ENCODE measurements around the gene COP1. TPM values are rescaled to one million over a fixed set of nuclear protein-coding genes. Genes with fewer than 3 reads are reported as not detected.

The COP1 gene
- polyA plus RNA-seq, 2 of the 4 experiments (the other 2 are of a cell fraction) = 21.9 to 42.0 TPM

GRCh38 chr1:175914115-175914514 is 293.0 kb downstream of the COP1 start:
- POLR2A ChIA-PET = no interaction called here
- no peak overlapping the region for H3K4me3 ChIP-seq
- ATAC-seq (no peak), FAIRE-seq (no peak), DNase-seq (ENCODE audit: low read depth in 1 of 2, low spot score in 1 of 2) (no peak)
- 71% methylated on average over 2 of the region's 2 CpGs for WGBS (ENCODE audit: missing lambda C conversion rate)
- TF ChIP-seq RARB (CRISPR knock-in tag; IDR thresholded peaks at IDR 0.05) (no peak), MAFK (IDR thresholded peaks at IDR 0.05; ENCODE audit: partially characterized antibody) (peak; percentile 86)
- H3K27ac ChIP-seq = no peak overlapping the region
- CTCF ChIA-PET = no interaction called here
- H3K4me2 ChIP-seq = no peak overlapping the region
- H3K9me3 ChIP-seq = no peaks in the 10 kb centered on the region
- H3K4me1 ChIP-seq = no peaks in the 10 kb centered on the region

DNA sequence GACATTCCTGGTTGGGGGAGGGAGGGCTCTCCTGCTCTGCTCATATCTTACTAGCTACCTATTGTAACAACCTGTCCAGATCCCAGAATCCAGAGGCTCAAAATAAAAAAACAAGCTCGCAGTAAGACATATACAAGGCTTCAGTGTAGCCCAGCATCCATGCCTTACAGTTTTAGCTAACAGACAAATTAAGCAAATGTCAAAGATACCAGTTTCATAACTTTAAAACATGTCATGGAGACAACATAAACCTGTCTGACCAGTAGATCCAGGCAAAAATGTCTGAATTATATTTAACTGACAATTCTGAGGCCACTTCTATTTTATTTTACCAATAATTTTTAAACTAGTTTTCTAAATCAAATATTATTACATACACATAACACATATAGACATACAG is 295.9 kb downstream of the COP1 start:
- ChIA-PET CTCF (interaction anchor here (1.2 kb wide), 1 partner anchor 11 kb away, joined by 3 read pairs; no protein-coding TSS in a partner anchor), POLR2A (no interaction called here)
- FAIRE-seq (no peak), DNase-seq (ENCODE audit: low read depth in 1 of 2, low spot score in 1 of 2) (no peak), ATAC-seq (no peak)
- Histone ChIP-seq H3K4me1 (no peaks in the 10 kb centered on the region), H3K9me3 (no peaks in the 10 kb centered on the region), H3K4me3 (no peak overlapping the region), H3K27ac (no peak overlapping the region), H3K4me2 (no peak overlapping the region)
- TF ChIP-seq POLR2AphosphoS2 (conservative IDR thresholded peaks at IDR 0.05; ENCODE audit: low read length) (no peak), EP300 (IDR thresholded peaks at IDR 0.05) (no peak), CHD4 (IDR thresholded peaks at IDR 0.05; ENCODE audit: borderline replicate concordance) (no peak)
- 81% methylated on average over 1 of the region's 1 CpG for WGBS (ENCODE audit: missing lambda C conversion rate)

GRCh38 chr1:175906370-175906769 is 300.7 kb downstream of the COP1 start:
- DNase-seq (ENCODE audit: low read depth in 1 of 2, low spot score in 1 of 2) (no peak), FAIRE-seq (no peak), ATAC-seq (no peak)
- ChIA-PET POLR2A (no interaction called here), CTCF (interaction anchor here (1.0 kb wide), 1 partner anchor 18 kb away, joined by 3 read pairs; no protein-coding TSS in a partner anchor)
- no peak overlapping the region for H3K4me3 ChIP-seq
- TF ChIP-seq MAFK (IDR thresholded peaks at IDR 0.05; ENCODE audit: partially characterized antibody) = no peak
- TF ChIP-seq RAD21 (conservative IDR thresholded peaks at IDR 0.05 in 1 of 2, IDR thresholded peaks at IDR 0.05 in 1 of 2) = no peak
- no peak for TF ChIP-seq EHF (CRISPR knock-in tag; IDR thresholded peaks at IDR 0.05)
- TF ChIP-seq TP53 (CRISPR knock-in tag; IDR thresholded peaks at IDR 0.05) = no peak
- TF ChIP-seq ZC3H11A (IDR thresholded peaks at IDR 0.05) = no peak
- no peak for TF ChIP-seq HOXB13 (CRISPR knock-in tag; IDR thresholded peaks at IDR 0.05; ENCODE audit: low read depth)
- no peak for TF ChIP-seq CBX8 (IDR thresholded peaks at IDR 0.05)
- no peak for TF ChIP-seq POLR2AphosphoS2 (conservative IDR thresholded peaks at IDR 0.05; ENCODE audit: low read length)
- TF ChIP-seq RFX5 (IDR thresholded peaks at IDR 0.05) = no peak
- WGBS (ENCODE audit: missing lambda C conversion rate) = 83% methylated on average over 3 of the region's 3 CpGs
- no peaks in the 10 kb centered on the region for H3K4me1 ChIP-seq
- H3K4me2 ChIP-seq = no peak overlapping the region
- H3K9me3 ChIP-seq = no peaks in the 10 kb centered on the region
- H3K27ac ChIP-seq = no peak overlapping the region

- ChIA-PET POLR2A (no interaction called here), CTCF (interaction anchor here (1.1 kb wide), 1 partner anchor 750 kb away, joined by 3 read pairs; no protein-coding TSS in a partner anchor)
- Histone ChIP-seq H3K4me2 (no peak overlapping the region), H3K4me3 (no peak overlapping the region), H3K9me3 (no peaks in the 10 kb centered on the region), H3K4me1 (no peaks in the 10 kb centered on the region), H3K27ac (no peak overlapping the region)
- TF ChIP-seq ESRRA (IDR thresholded peaks at IDR 0.05; ENCODE audit: borderline replicate concordance, low read length) = no peak
- FAIRE-seq (no peak), ATAC-seq (no peak), DNase-seq (ENCODE audit: low read depth in 1 of 2, low spot score in 1 of 2) (no peak)
- WGBS (ENCODE audit: missing lambda C conversion rate) = 79% methylated on average over 3 of the region's 3 CpGs
Measured at GRCh38 chr1:175904808-175905207, 302.3 kb downstream of the COP1 start.

- POLR2A ChIA-PET = no interaction called here
- CTCF ChIA-PET = no interaction called here
- TF ChIP-seq HES2 (IDR thresholded peaks at IDR 0.05) (no peak), NPAS2 (CRISPR knock-in tag; IDR thresholded peaks at IDR 0.05; ENCODE audit: borderline replicate concordance) (no peak), ATOH8 (CRISPR knock-in tag; IDR thresholded peaks at IDR 0.05; ENCODE audit: low read depth) (no peak), NR3C1 (IDR thresholded peaks at IDR 0.05) (no peak), CHD2 (IDR thresholded peaks at IDR 0.05; ENCODE audit: low read length, partially characterized antibody) (no peak), MAFK (IDR thresholded peaks at IDR 0.05; ENCODE audit: partially characterized antibody) (no peak), EHF (CRISPR knock-in tag; IDR thresholded peaks at IDR 0.05) (no peak), RAD21 (conservative IDR thresholded peaks at IDR 0.05 in 1 of 2, IDR thresholded peaks at IDR 0.05 in 1 of 2) (no peak), CBX2 (IDR thresholded peaks at IDR 0.05; ENCODE audit: borderline replicate concordance, low read depth) (no peak), PBX3 (IDR thresholded peaks at IDR 0.05) (no peak), RFX5 (IDR thresholded peaks at IDR 0.05) (no peak), RCOR1 (IDR thresholded peaks at IDR 0.05; ENCODE audit: low read depth, low read length) (no peak), CHD4 (IDR thresholded peaks at IDR 0.05; ENCODE audit: borderline replicate concordance) (no peak), RARB (CRISPR knock-in tag; IDR thresholded peaks at IDR 0.05) (no peak), HMGXB4 (CRISPR knock-in tag; IDR thresholded peaks at IDR 0.05; ENCODE audit: borderline replicate concordance) (no peak)
- no peak overlapping the region for H3K4me3 ChIP-seq
- H3K27ac ChIP-seq = no peak overlapping the region
- whole genome bisulfite sequencing (ENCODE audit: missing lambda C conversion rate) = 66% methylated on average over 8 of the region's 8 CpGs
- no peak overlapping the region for H3K4me2 ChIP-seq
- DNase-seq (ENCODE audit: low read depth in 1 of 2, low spot score in 1 of 2) = no peak
- no peak for FAIRE-seq
- no peak for ATAC-seq
- no peaks in the 10 kb centered on the region for H3K4me1 ChIP-seq
- no peaks in the 10 kb centered on the region for H3K9me3 ChIP-seq
Measured at GRCh38 chr1:175902281-175902680, 304.8 kb downstream of the COP1 start.

Measured in A549 (cell line).